KMS-11 (cell line): ENCODE results near the gene KRIT1.

Source experiments
- H2AFZ ChIP-seq: fragments of 200-600 bp; sonication (generic); 2 replicates; pipeline ENCODE4 v1.6.1; 2016; ENCODE audit warnings: antibody characterized with exemption, mixed run types, low read depth
- H3K27ac ChIP-seq: fragments of 200-600 bp; sonication (generic); 2 replicates; pipeline ENCODE4 v1.6.1; 2016; ENCODE audit warnings: mild to moderate bottlenecking, mixed run types
- H3K27me3 ChIP-seq: fragments of 200-600 bp; sonication (generic); 2 replicates; pipeline ENCODE4 v1.6.1; 2017; ENCODE audit warnings: mild to moderate bottlenecking, low read depth, mixed run types, moderate library complexity; ENCODE audit not compliant: insufficient read depth
- H3K36me3 ChIP-seq: fragments of 200-600 bp; sonication (generic); 2 replicates; pipeline ENCODE4 v1.6.1; 2017; ENCODE audit warnings: mild to moderate bottlenecking, mixed run types; ENCODE audit not compliant: insufficient read depth
- H3K4me1 ChIP-seq: fragments of 200-600 bp; sonication (generic); 2 replicates; pipeline ENCODE4 v1.6.1; 2016; ENCODE audit warnings: mild to moderate bottlenecking, low read depth, mixed run types; ENCODE audit not compliant: poor library complexity, severe bottlenecking
- H3K4me2 ChIP-seq: fragments of 200-600 bp; sonication (generic); 2 replicates; pipeline ENCODE4 v1.7.0; 2016; ENCODE audit warnings: mild to moderate bottlenecking, mixed run types
- H3K4me3 ChIP-seq: fragments of 200-600 bp; sonication (generic); IDR thresholded peaks from 2 replicates; pipeline ENCODE4 v1.6.1; 2017; ENCODE audit warnings: low read depth, low read length, mixed read lengths; ENCODE audit not compliant: insufficient read depth
- H3K79me2 ChIP-seq: fragments of 200-600 bp; sonication (generic); 2 replicates; pipeline ENCODE4 v1.6.1; 2016; ENCODE audit warnings: low read depth, mixed run types; ENCODE audit not compliant: insufficient read depth
- H3K9ac ChIP-seq: fragments of 200-600 bp; sonication (generic); 2 replicates; pipeline ENCODE4 v1.6.1; 2016; ENCODE audit warnings: mild to moderate bottlenecking, mixed run types
- H4K20me1 ChIP-seq: fragments of 200-600 bp; sonication (generic); 2 replicates; pipeline ENCODE4 v1.6.1; 2016; ENCODE audit warnings: mild to moderate bottlenecking, mixed run types; ENCODE audit not compliant: insufficient read depth
- CTCF ChIP-seq: fragments of 200-600 bp; sonication (generic); conservative IDR thresholded peaks from 2 replicates; pipeline ENCODE4 v1.6.1; 2017; ENCODE audit warnings: low read depth, mild to moderate bottlenecking, antibody characterized with exemption, low read length, moderate library complexity, mixed read lengths

Gene KRIT1

GRCh38 chr7:92149736-92150239 lies 95.9 kb downstream of the KRIT1 start:
- H3K9ac ChIP-seq, result no peak overlapping the region
- no peak overlapping the region for H3K4me3 ChIP-seq
- H3K79me2 ChIP-seq, result no peaks in the 10 kb centered on the region
- no peaks in the 10 kb centered on the region for H3K4me1 ChIP-seq
- TF ChIP-seq CTCF, result no peak
- no peaks in the 10 kb centered on the region for H3K36me3 ChIP-seq
- H3K27ac ChIP-seq, result no peak overlapping the region
- no peak overlapping the region for H2AFZ ChIP-seq
- no peaks in the 10 kb centered on the region for H3K27me3 ChIP-seq
- no peaks in the 10 kb centered on the region for H4K20me1 ChIP-seq
- no peak overlapping the region for H3K4me2 ChIP-seq
